GM19372 (cell line): ENCODE data around the gene OR14A16.

Experiments used
- ATAC-seq: cut with Tn5 transposase; IDR thresholded peaks from one replicate; pipeline ENCODE4 v1.9.1; 2021; ENCODE audit warnings: mild to moderate bottlenecking, low read depth, moderate library complexity; ENCODE audit not compliant: unreplicated experiment

The OR14A16 gene

GRCh38 chr1:247824023-247824422, at the start of gene OR14A16:
OR14A16 (minus strand) TSS chr1:247824119; CDS start chr1:247815729, 8,390 bp downstream.
- ATAC-seq = no peak

GRCh38 chr1:247865416-247865815, 41.5 kb upstream of the OR14A16 start:
- no peak for ATAC-seq

- ATAC-seq = no peak
Observed at GRCh38 chr1:247864644-247865043, 40.7 kb upstream of the OR14A16 start.

GRCh38 chr1:247862756-247863155, 38.8 kb upstream of the OR14A16 start:
- ATAC-seq = no peak

GRCh38 chr1:247857985-247858619, 34.2 kb upstream of the OR14A16 start:
- no peak for ATAC-seq

- ATAC-seq = no peak
Observed at GRCh38 chr1:247857069-247857984, 33.4 kb upstream of the OR14A16 start, which contains the start of gene TRIM58. TRIM58 (plus strand) TSS chr1:247857187; CDS start chr1:247857247, 60 bp downstream.

- no peak for ATAC-seq
Observed at GRCh38 chr1:247855911-247856310, 32.0 kb upstream of the OR14A16 start.

GRCh38 chr1:247854899-247855545, 31.1 kb upstream of the OR14A16 start:
- no peak for ATAC-seq

GRCh38 chr1:247849616-247850015, 25.7 kb upstream of the OR14A16 start:
- ATAC-seq = no peak

GRCh38 chr1:247848346-247848745, 24.4 kb upstream of the OR14A16 start:
- ATAC-seq = no peak

GRCh38 chr1:247845693-247846017, 21.7 kb upstream of the OR14A16 start:
- ATAC-seq = no peak

GRCh38 chr1:247845011-247845692, 21.2 kb upstream of the OR14A16 start:
- ATAC-seq = no peak

GRCh38 chr1:247843411-247843810, 19.5 kb upstream of the OR14A16 start:
- ATAC-seq = no peak

GRCh38 chr1:247841796-247842195, 17.9 kb upstream of the OR14A16 start, which contains the start of gene OR11L1:
OR11L1 (minus strand) TSS chr1:247841896; CDS start chr1:247841896, 0 bp downstream.
- ATAC-seq = no peak

- no peak for ATAC-seq
Observed at GRCh38 chr1:247840818-247841217, 16.9 kb upstream of the OR14A16 start.

GRCh38 chr1:247833601-247834000, 9.7 kb upstream of the OR14A16 start:
- no peak for ATAC-seq

GRCh38 chr1:247829656-247830055, 5.7 kb upstream of the OR14A16 start:
- ATAC-seq = no peak

GRCh38 chr1:247825362-247825761, 1.4 kb upstream of the OR14A16 start:
- no peak for ATAC-seq

- no peak for ATAC-seq
Observed at GRCh38 chr1:247822060-247822459, 1.9 kb downstream of the OR14A16 start.

- ATAC-seq = no peak
Observed at GRCh38 chr1:247812637-247813036, 11.3 kb downstream of the OR14A16 start.

GRCh38 chr1:247797518-247797917, 26.4 kb downstream of the OR14A16 start:
- no peak for ATAC-seq
